NCI-H2081 (cell line): ENCODE results near the gene NKIRAS1.
A peak's percentile ranks its signal among the peaks of the same experiment; 100 is the strongest.

Experiments used
- DNase-seq, 2 experiments: peaks; one replicate each; lab custom pipeline; 2025; lab: John Stamatoyannopoulos, UW

The NKIRAS1 gene

GRCh38 chr3:23916886-23917678 lies at the start of gene NKIRAS1, which contains the start of gene RPL15:
NKIRAS1 (minus strand) TSS chr3:23916990; CDS start chr3:23910904, 6,086 bp downstream.
RPL15 (plus strand) TSS chr3:23917132; CDS start chr3:23917860, 728 bp downstream.
- peak; percentile 96 to 97 for DNase-seq

GRCh38 chr3:23966328-23966727 lies 49.5 kb upstream of the NKIRAS1 start:
- no peak for DNase-seq

DNA sequence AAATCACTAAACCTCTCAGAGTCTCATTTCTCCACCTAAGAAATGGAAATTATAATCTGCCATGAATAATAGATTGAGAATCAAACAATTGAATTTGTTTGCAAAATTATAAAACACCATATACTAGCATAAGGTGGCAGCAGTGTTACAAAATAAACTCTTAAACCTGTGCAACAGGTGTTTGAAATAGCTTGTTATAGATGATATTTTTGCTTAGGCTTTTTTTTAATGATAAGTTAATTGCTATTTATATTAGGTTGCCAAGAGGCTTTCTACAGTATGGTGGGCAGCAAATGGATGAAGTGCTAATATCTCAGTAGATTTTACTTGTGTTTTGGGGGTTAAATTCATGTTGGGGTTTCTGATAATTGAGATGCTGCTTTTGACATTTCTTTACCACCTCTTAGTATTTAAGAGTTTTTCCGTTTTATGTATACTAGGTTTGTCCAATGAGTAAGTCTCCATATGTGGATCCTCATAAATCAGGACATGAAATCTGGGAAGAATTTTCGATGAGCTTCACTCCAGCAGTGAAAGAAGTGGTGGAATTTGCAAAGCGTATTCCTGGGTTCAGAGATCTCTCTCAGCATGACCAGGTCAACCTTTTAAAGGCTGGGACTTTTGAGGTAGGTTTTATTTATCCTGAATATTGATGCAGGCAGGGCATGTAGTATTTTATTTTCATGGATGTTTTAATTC lies 47.9 kb upstream of the NKIRAS1 start:
- no peak for DNase-seq

- no peak for DNase-seq
These were observed 45.1 kb upstream of the NKIRAS1 start for GRCh38 chr3:23961913-23962312.

DNA sequence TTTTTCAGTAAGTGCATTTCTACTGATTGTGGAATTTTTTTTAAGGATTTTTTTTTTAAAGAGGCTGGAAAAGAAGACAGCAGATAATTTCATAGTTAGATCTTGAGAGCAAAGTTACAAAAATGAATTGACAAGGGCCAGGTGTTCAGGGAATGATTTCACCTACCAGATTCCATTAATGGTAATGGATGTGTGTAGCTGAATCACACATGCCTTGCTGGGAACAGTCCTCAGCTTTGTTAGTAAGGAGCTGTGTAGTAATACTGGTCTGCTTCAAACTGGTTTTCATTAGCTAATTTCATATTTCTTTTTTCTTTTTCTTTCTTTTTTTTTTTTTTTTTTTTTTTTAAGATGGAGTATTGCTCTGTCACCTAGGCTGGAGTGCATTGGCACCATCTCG lies 44.3 kb upstream of the NKIRAS1 start:
- DNase-seq, result no peak

DNA sequence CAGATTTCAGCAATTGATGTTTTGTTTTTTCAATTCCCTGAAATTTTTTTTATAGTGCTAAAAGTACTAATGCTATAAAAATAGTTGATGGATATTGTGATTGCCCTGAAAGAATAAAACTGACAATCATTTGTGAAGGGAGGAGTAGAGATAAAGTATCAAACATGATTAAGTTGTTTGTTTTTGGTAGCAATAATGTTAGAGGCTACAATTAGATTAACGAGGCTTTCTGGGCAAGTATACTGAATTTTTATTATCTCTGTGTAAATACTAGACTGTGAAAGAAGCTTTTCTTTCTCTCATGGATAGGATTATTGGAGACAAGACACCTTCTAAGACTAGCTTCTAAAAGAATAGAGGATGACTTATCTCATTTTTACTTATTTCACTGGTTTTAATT lies 43.9 kb upstream of the NKIRAS1 start:
- DNase-seq, result peak in 1 of 2 experiments; percentile 59

- no peak for DNase-seq
These were observed 42.5 kb upstream of the NKIRAS1 start for GRCh38 chr3:23959135-23959900.

DNA sequence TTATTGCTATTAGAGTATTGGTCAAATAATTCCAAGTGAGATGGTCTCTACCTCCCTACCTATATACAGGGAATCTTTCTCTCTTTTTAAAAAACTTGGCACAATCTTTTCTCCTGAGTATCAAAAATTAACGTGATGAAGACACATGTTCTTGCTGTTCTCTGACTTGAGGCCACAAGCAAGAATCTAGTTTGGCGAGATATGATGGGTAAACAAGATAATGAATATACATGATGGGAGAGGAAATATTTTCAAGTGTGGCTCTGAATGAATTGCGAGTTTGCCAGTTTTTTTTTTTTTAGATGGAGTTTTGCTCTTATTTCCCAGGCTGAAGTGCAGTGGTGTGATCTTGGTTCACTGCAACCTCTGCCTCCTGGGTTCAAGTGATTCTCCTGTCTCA lies 39.9 kb upstream of the NKIRAS1 start:
- no peak for DNase-seq

DNA sequence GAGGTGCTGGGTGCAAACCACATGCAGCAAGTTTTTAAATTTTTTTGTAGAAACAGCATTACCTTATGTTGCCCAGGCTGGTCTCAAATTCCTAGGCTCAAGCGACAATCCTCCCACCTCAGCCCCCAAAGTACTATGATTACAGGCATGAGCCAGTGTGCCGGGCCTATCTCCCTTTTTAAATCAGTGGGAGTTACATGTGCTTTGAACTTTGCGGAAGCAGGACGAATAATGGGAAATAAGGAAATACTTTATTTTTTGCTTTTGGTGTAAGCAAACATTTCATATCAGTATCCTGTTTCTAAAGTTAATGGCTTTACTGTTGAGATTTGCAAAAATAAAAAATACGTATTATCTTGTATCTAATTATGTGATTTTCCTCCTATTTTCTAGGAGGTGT lies 37.4 kb upstream of the NKIRAS1 start:
- no peak for DNase-seq

GRCh38 chr3:23953523-23953922 lies 36.7 kb upstream of the NKIRAS1 start:
- no peak for DNase-seq

DNA sequence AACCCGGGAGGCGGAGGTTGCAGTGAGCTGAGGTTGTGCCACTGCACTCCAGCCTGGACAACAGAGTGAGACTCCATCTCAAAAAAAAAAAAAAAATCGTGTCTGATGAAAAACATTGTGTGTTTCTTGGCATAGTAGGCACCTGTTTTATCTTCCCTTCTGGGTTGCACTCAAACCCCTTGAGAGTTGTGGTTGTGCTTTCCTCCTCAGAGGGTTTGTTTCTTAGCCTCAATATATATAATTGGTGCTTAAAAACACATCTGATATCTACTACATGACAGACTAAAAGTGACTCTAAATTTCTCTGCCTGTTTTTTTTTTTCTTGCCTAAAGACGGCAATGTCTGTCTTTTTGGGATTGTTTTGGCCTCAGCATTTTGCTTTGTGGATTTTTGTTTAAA lies 35.9 kb upstream of the NKIRAS1 start:
- DNase-seq, result no peak

DNA sequence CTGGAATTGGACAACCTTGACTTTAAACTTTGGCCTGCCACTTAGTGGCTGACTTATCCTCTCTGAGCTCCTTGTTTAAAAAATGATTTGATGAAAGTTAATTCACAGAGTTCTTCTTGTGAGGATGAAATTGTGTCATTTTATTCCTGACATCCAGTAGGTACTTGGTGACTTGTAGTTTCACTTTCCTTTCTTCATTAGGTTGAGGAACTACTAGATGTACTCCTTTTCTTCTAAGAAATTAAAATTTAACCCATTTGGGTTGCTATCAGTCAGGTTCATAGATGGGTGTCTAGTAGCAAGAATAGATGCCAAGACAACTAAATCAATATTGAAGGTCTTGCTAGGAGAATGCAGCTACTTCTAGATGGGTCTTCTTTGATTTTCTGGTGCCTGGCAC lies 33.5 kb upstream of the NKIRAS1 start:
- DNase-seq, result no peak

GRCh38 chr3:23949784-23950183 lies 33.0 kb upstream of the NKIRAS1 start:
- DNase-seq, result peak in 1 of 2 experiments; percentile 19

DNA sequence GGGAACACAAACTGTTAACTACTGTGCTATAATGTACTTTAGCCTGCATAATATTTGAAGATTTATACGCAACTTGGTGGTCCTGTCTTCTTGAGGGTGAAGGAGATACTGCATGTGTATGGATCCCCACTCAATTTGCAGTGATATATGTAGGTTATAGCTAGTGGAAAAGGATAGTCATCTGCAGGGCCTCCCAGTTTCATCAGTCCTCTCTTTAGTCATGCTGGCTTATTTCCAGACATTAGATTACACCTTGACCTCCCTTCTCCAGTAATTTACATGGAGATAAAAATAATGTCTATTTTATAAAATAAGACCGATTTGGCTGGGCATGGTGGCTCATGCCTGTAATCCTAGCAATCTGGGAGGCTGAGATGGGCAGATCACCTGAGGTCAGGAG lies 32.0 kb upstream of the NKIRAS1 start:
- DNase-seq, result no peak

- peak; percentile 95 to 96 for DNase-seq
These were observed 29.3 kb upstream of the NKIRAS1 start for GRCh38 chr3:23945913-23946687.

GRCh38 chr3:23945663-23945912 lies 28.8 kb upstream of the NKIRAS1 start:
- DNase-seq, result no peak

DNA sequence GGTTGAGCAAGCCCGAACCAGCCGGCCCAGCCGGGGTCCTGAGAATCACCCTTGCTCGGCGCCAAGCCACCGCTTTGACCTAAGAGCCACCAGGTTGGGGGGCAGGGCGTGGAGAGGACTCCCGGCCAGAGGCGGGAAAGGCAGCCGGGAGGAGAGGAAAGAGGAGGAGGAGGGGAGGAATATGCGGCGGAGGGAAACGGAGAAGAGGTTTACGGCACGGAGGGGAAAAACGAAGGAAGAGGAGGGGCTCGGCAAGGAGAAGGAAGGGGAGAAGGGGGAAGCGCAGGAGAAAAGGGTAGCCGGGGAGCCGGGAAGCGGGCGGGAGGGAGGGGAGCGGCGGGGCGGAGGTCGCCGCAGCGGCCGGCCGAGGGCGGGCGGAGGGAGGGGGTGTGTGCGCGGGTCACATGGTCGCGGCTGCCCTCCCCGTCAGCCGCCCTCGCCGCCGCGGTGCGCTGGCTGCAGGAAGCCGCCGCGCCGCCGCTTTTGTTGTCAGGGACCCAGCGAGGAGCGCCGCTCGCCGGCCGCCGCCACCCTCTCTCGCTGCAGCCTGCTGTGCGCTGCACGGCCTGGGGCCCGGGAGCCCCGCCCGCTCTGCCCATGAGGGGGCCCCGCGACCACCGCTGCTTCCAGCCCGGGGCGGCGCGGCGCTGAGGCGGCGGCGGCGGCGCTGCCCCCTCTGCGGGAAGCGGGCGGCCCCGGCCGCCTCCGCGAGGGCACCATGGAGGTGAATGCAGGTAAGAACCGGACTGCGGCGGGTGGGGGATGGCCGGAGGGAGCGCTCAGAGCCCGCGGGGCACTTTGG lies 28.3 kb upstream of the NKIRAS1 start, which contains the start of gene NR1D2:
Gene NR1D2, plus strand, starts transcription at position 426 of the 802 bp plus-strand sequence. Its CDS starts 293 bp downstream, at position 719.
- peak; percentile 80 to 81 for DNase-seq

DNA sequence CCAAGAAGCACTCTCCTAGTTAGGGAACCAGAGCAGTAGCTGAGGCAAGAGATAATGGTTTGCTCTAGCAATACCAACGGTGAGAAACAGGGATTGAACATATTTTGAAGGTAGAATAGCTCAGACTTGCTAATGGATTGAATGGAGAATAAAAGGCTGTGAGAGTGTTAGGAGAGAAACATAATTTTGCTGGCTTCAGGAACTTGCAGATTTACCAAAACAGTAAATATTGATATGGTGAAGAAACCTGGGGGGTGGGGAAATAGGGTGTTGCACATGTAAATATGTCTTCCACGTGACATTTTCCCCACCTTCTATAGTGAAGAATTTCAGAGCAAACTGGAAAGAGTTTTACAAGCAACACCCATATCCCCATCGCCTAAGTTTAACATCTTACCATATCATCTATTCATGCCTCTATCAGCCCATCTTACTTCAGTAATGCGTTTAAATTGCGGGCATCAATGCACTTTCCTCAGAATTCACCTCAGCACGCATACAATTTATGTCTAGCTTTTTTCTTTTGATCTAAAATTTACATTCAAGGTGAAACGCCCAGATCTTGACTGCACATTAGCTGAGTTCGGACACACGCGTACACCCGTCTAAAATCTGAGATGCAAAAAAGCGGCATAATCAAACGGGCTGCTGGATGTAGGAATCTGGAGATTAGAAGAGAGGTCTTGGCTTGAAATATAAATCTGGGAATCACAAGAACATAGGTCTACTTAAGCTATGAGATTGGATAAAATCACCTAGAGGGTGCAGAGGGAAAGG lies 27.4 kb upstream of the NKIRAS1 start:
- DNase-seq, result no peak

DNA sequence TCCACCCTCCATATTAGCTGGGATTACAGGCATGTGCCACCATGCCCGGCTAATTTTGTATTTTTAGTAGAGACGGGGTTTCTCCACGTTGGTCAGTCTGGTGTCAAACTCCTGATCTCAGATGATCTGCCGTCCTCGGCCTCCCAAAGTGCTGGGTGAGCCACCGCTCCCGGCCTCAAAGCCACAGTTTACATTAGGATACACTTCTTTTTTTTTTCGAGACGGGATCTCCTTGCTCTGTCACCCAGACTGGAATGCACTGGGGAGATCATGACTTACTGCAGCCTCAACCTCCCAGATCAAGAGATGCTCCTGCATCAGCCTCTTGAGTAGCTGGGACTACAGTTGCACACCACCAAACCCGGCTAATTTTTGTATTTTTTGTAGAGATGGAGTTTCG lies 25.8 kb upstream of the NKIRAS1 start:
- no peak for DNase-seq

GRCh38 chr3:23941440-23941839 lies 24.6 kb upstream of the NKIRAS1 start:
- DNase-seq, result no peak
